ENCODE measurements around the gene ST7.

Gene ST7

GRCh38 chr7:117134889-117135552 is 181.7 kb downstream of the ST7 start:
- peak; percentile 76 for DNase-seq

DNA sequence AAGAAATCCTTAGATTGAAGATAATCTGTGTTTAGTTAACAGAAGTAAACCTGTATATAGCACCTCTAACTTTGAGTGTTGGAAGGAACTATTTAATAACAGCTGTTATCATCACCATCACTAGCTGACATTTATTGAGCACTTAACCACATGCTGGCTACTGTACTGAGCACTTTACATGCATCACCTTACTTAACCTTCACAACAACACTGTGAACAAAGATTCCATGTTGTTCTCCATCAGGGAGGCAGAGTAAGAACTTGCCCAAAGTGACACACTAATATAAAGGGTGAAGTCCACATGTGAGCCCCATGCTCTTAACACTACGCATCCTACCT is 182.2 kb downstream of the ST7 start:
- no peak for DNase-seq

DNA sequence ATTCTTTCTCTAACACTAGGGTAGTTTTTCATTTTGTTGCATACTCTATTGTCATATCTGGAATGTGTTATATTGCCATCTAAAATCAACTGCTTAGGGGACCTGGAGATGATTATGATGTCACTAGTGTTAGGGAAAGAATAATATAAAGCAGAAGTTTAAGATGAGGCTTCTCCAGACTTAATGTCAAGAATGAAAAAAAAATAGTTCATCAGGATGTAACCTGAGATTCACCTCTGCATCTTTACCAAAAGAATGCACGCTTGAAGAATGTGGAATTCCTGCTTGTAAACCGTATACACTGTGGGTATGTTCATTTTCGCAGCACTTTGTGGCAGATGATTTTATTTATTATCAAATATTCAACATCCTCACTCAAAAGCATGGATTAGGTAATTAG is 184.6 kb downstream of the ST7 start:
- DNase-seq: no peak

DNA sequence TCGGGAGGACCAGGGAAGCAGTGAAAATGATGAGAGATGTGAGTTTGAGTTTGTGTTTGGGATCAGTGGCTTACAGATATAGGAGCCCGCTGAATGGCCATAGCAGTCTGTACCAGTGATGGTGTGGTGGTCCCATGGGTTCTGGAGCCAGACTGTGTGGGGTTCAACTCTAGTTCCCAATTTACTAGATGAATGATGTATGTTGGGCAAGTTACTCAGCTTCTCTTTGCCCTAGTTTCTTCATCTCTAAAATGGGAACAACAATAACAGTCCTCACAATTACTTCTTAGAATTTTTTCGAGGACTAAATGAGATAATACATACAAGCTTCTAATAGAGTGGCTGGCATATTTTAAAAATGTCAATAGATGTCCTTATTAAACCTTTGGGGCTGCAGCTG is 185.2 kb downstream of the ST7 start:
- no peak for DNase-seq

GRCh38 chr7:117138981-117139380 is 185.7 kb downstream of the ST7 start:
- DNase-seq: peak; percentile 12

- no peak for DNase-seq
Observed at GRCh38 chr7:117139397-117139984, 186.2 kb downstream of the ST7 start.

DNA sequence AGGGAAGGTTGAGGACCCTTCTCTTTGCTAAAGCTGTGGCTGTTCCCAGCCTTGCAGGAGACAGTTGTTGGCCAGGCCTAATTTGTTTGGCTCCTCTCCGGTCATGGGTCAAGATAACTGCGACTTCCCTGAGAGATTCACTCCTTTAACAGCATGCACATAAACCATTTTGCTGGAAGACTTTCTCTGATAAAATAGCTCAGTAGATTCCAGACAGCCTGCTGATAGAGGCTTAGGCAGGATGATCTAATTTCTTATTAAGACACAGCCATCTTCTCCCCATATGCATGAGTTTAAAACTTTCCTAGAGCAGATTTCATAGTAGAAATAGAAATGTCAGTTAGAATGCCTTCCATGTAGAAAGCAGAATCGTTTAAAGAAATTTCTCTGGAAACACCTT is 187.6 kb downstream of the ST7 start:
- no peak for DNase-seq

DNA sequence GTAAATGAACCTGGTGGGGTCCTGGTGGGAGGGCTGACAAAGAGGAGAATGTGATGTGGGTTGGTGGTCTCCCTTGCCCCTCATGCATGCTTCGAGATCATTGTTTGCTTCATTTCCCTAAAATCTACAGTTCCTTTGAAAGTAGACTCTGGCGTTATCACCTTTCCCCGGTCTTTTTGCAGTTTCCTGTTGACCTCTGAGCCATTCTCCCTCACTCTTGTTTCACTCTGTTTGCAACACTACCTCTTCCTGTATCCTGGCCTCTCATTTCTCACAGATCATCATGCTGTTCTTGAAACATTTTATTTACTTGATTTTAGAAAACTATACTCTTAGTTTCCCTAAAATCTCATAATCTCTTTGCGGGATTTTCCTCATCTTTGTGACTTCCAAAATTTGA is 189.8 kb downstream of the ST7 start:
- no peak for DNase-seq

DNA sequence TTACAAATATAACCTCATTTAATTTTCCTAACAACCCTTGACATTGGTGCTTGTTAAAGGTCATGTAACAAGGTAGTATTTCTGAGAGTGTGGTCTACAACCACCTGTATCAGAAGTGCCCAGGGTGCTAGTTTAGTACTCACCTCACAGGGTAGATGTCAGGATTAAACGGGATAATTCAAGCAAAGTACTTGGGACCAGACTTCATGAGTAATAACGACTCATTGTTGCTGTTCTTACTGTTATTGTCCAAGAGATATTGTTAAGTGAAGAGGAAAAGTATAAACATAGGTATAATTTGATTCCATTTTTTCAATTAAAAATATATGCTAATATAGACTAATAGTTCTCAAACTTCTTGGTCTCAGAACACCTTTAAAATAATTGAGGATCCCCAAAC is 190.3 kb downstream of the ST7 start:
- no peak for DNase-seq

- no peak for DNase-seq
Observed at GRCh38 chr7:117145333-117145732, 192.0 kb downstream of the ST7 start.

GRCh38 chr7:117146059-117146458 is 192.8 kb downstream of the ST7 start:
- no peak for DNase-seq

- no peak for DNase-seq
Observed at GRCh38 chr7:117146511-117146910, 193.2 kb downstream of the ST7 start.

GRCh38 chr7:117148971-117149370 is 195.7 kb downstream of the ST7 start:
- no peak for DNase-seq

GRCh38 chr7:117149692-117150091 is 196.4 kb downstream of the ST7 start:
- DNase-seq: no peak

DNA sequence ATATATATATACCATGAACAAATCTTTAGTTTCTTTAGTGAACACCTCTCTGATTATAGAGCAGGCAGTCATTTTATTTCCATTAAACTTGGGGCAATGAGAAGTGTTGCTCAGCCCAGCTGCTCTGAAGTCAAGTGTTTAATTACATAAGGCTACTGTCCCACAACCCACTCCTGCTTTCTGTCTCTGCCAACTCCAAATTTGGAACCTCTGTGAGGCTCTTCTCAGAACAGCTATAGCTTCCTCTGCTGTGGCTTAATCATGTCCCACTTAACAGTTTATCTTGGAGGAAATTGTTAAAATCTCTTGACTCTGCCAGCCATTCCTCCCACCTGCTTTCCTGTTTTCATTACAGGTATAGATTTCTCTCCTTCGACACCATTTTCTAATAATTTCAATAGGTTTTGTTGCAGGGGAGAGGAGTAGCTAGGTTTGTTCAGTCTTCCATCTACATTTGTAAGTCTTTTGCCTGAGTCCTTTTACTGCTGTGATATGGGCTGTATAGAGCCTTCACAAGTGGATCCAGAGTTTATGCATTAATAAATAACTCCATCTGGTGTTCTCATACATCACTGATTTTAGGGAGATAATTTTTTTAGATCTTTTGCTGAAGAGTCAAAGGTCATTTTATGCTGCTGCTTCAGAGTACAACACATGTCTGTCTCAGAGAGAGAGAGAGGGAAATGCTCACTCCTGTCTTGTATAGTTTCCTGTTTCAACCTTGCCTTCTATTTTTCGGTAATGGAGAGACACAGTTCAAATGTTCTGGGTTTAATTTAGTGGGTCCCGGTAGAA is 199.1 kb downstream of the ST7 start:
- no peak for DNase-seq

DNA sequence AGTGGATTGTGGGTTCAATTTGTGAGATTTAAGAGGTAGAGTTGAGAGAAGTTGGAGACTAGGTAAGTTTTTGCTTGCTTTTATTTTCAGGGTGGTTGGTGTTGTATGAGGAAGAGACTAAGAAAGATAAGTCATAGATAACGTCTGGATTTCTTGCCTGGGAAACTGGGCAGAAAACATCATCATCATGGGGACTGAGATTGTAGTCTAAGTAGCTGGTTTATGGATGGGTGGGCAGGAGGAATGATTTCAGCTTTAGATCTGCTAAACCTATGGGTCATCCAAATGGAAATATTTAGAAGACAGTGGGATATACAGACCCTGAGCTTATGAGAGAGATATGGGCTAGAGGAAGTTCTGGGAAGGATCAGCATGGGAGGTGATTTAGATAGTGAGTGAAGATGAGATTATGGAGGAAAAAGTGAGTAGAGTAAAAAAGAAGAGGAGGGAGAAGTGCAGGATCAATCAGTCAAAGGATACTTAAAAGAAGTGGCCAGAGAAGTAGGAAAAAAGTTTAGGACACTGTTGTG is 199.8 kb downstream of the ST7 start:
- no peak for DNase-seq

GRCh38 chr7:117154721-117155120 is 201.4 kb downstream of the ST7 start:
- DNase-seq: no peak

- DNase-seq: no peak
Observed at GRCh38 chr7:117155694-117156093, 202.4 kb downstream of the ST7 start.

GRCh38 chr7:117157241-117158209 is 204.2 kb downstream of the ST7 start:
- no peak for DNase-seq

DNA sequence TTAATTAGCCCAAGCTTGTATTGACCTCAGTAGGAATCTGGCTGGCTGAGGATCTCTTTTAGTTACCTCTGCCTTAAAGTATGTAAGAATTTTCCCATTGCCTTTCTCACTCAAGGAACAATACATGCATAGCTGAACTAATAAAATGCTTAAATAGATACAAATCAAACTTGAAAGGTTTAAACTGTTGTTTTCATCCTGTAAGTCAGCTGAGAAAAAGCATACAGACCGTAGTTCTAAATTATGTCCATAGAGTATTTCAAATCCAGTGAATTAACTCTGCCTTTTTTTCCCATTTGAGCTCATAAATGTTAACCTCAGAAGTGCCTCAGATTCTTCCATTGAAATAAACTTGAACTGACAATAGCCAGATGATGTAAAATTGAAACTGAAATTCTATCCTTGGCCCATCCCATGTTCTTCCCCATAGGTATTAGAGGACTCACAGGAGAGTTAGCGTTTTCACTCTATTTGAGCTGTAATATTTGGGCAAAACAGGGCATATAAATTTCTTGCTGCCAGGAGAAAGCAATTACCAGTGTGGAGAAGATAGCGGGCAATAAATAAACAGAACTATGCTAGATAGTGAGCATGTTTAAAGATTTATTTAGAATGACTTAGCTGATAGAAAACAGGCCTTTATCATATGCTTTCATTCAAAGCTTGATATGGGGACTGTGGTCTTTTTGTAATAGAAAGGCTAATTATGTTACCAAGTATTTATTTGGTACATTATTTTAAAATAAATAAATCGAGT is 205.8 kb downstream of the ST7 start:
- DNase-seq: no peak

- DNase-seq: no peak
Observed at GRCh38 chr7:117163101-117163500, 209.8 kb downstream of the ST7 start.

GRCh38 chr7:117164620-117165019 is 211.3 kb downstream of the ST7 start:
- DNase-seq: no peak

Data from MV-4-11 (cell line).